Breast epithelium (tissue), 4 donors: Measurements from ENCODE around the gene DNAI2. TPM values are rescaled to one million over a fixed set of nuclear protein-coding genes. Genes with fewer than 3 reads are reported as not detected.
"Not testable (repeated sequence)": the region's sequence is repeated elsewhere in the genome, so short reads cannot be mapped to it uniquely, and the experiment has no call there.

ENCODE experiments used
- DNase-seq, 2 donors: peaks; one replicate each; pipeline ENCODE4 v3.0.0-alpha.2; 2019; ENCODE audit warnings: low spot score in 2 of 2
- H3K27ac ChIP-seq, 2 donors: fragments of 200-600 bp; sonication (generic) in 1 of 2; one replicate each; pipeline ENCODE4 v1.5.1; 2016 to 2019; ENCODE audit warnings: mild to moderate bottlenecking in 1 of 2
- H3K27me3 ChIP-seq, 2 donors: fragments of 200-600 bp; sonication (generic) in 1 of 2; one replicate each; pipeline versions ENCODE4 v1.5.1 to v1.6.0; 2017 to 2019; ENCODE audit warnings: control low read depth in 1 of 2, mild to moderate bottlenecking in 1 of 2
- H3K36me3 ChIP-seq: fragments of 200-600 bp; one replicate; pipeline ENCODE4 v1.5.1; 2019
- H3K4me1 ChIP-seq, 2 donors: fragments of 200-600 bp; sonication (generic); one replicate each; pipeline ENCODE4 v1.5.1; 2016 to 2019; ENCODE audit warnings: control low read depth in 1 of 2
- H3K4me3 ChIP-seq, 3 donors: fragments of 200-600 bp; sonication (generic); 1 replicate in 2 of 3; 2 replicates in 1 of 3; pipeline ENCODE4 v1.5.1; 2016 to 2019; ENCODE audit warnings: mild to moderate bottlenecking in 3 of 3, moderate library complexity in 2 of 3
- H3K9me3 ChIP-seq, 2 donors: fragments of 200-600 bp; sonication (generic) in 1 of 2; one replicate each; pipeline ENCODE4 v1.5.1; 2016 to 2019; ENCODE audit warnings: control low read depth in 1 of 2
- POLR2A ChIP-seq: fragments of 450-650 bp; IDR thresholded peaks from one replicate; pipeline ENCODE4 v1.6.1; 2016; ENCODE audit warnings: antibody characterized with exemption, mild to moderate bottlenecking, moderate library complexity
- POLR2AphosphoS5 ChIP-seq, 3 donors: sonication (generic); formaldehyde crosslinking; IDR thresholded peaks; one replicate each; pipeline ENCODE4 v1.6.1; 2017; ENCODE audit warnings: antibody characterized with exemption in 3 of 3
- intact Hi-C: fragments of 100-400 bp; cut with DNase I; formaldehyde crosslinking; loops from one replicate; pipeline ENCODE4 v1.15.1; 2023; ENCODE audit warnings: low total_unique reads
- total RNA-seq, 3 donors: library from RNA; depleted of rRNA; stranded (reverse); fragments of >200 nt; gene quantifications; one replicate each; pipeline ENCODE4 v1.1.0, GENCODE V29; 2016
- TF ChIP-seq, protein P1 (sequence below), 3 donors: fragments of 450-650 bp; IDR thresholded peaks; one replicate each; pipeline ENCODE4 v1.5.1; 2016 to 2017; ENCODE audit warnings: antibody characterized with exemption in 3 of 3, mild to moderate bottlenecking in 3 of 3, moderate library complexity in 3 of 3

The DNAI2 gene
- total RNA-seq, 3 donors from 2014 or later = not detected

DNA sequence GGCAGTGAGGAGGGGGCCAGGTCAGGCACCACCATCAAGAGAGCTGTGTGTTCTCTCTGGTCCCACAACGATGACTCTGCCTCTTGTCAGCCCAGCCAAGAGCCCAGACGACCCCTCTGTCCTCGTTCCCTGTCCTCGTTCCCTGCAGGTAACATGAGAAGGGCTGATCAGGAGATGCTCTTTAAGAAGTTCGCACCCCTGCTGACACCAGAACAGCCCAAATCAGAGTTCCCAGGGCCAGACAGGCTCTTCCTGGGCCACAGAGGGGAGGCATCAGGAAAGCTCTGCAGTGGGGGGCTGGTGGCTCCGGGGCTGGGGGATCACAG lies 13.5 kb upstream of the DNAI2 start:
- no peaks in the 10 kb centered on the region for H3K36me3 ChIP-seq
- no peak overlapping the region for H3K4me3 ChIP-seq
- intact Hi-C loops = no loop called here
- H3K27me3 ChIP-seq = no peaks in the 10 kb centered on the region
- TF ChIP-seq, protein P1, sequence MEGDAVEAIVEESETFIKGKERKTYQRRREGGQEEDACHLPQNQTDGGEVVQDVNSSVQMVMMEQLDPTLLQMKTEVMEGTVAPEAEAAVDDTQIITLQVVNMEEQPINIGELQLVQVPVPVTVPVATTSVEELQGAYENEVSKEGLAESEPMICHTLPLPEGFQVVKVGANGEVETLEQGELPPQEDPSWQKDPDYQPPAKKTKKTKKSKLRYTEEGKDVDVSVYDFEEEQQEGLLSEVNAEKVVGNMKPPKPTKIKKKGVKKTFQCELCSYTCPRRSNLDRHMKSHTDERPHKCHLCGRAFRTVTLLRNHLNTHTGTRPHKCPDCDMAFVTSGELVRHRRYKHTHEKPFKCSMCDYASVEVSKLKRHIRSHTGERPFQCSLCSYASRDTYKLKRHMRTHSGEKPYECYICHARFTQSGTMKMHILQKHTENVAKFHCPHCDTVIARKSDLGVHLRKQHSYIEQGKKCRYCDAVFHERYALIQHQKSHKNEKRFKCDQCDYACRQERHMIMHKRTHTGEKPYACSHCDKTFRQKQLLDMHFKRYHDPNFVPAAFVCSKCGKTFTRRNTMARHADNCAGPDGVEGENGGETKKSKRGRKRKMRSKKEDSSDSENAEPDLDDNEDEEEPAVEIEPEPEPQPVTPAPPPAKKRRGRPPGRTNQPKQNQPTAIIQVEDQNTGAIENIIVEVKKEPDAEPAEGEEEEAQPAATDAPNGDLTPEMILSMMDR (IDR thresholded peaks at IDR 0.05) = no peak
- no peak for TF ChIP-seq POLR2AphosphoS5 (IDR thresholded peaks at IDR 0.05)
- no peak for TF ChIP-seq POLR2A
- H3K4me1 ChIP-seq = no peaks in the 10 kb centered on the region
- no peak overlapping the region for H3K27ac ChIP-seq
- no peaks in the 10 kb centered on the region for H3K9me3 ChIP-seq
- DNase-seq = no peak

DNA sequence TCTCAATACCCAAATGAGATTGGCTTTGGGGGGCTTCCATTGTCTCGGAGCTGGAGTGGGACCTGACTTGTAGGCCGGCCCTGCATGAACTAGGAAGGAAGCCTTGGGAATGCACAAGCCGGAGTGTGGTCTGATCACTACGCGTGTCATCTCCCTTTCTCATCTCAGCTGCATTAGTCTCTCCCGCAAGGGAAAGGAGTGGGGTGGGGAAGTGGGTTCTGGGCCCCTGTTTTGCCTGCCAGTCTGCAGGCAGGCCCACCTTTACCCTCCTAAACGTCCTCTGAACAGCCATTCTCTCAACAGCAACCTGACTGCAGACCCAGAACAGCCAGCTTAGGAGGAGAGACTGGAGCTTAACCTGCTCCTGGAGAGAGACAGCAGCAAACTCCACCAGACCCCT lies 11.4 kb upstream of the DNAI2 start:
- no peaks in the 10 kb centered on the region for H3K36me3 ChIP-seq
- H3K27me3 ChIP-seq = no peaks in the 10 kb centered on the region
- no peaks in the 10 kb centered on the region for H3K9me3 ChIP-seq
- DNase-seq = no peak
- TF ChIP-seq, protein P1 (IDR thresholded peaks at IDR 0.05) = no peak
- TF ChIP-seq POLR2A = no peak
- TF ChIP-seq POLR2AphosphoS5 (IDR thresholded peaks at IDR 0.05) = no peak
- H3K4me1 ChIP-seq = no peaks in the 10 kb centered on the region
- no peak overlapping the region for H3K27ac ChIP-seq
- no peak overlapping the region for H3K4me3 ChIP-seq
- intact Hi-C loops = no loop called here

DNA sequence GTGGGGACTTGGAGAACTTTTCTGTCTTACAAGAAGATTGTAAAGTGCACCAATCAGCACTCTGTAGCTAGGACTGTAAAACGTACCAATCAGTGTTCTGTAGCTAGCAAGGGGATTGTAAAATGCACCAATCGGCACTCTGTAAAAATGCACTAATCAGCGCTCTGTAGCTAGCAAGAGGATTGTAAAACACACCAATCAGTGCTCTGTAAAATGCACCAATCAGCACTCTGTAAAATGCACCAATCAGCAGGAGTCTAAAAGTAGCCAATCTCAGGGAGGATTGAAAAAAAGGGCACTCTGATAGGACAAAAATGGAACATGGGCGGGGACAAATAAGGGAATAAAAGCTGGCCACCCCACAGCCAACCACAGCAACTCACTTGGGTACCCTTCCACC lies 7.0 kb upstream of the DNAI2 start:
- DNase-seq, H3K9me3 ChIP-seq, H3K36me3 ChIP-seq, H3K27ac ChIP-seq, H3K4me1 ChIP-seq, H3K27me3 ChIP-seq, intact Hi-C loops, H3K4me3 ChIP-seq: not testable (repeated sequence)

DNA sequence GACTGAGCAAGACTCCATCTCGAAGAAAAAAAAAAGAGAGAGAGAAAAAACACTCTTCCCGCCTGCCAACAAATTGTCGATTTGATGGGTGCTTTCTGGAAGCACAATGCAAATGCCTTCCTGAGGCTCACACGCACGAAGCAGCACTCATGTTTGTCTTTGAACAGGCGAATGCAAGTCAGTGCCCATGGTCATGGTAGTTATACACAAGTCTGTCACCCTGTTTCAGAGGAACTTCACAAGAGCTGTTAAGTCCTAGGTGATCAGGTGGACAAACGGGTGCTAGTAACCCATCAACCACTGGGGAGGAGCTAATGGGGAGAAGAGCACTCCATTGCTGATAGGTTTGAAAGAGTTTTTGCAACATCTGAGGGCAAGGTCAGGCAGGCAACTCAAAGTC lies 6.5 kb upstream of the DNAI2 start:
- no peak for TF ChIP-seq POLR2A
- TF ChIP-seq, protein P1 (IDR thresholded peaks at IDR 0.05) = no peak
- no peak for TF ChIP-seq POLR2AphosphoS5 (IDR thresholded peaks at IDR 0.05)
- no peak for DNase-seq

DNA sequence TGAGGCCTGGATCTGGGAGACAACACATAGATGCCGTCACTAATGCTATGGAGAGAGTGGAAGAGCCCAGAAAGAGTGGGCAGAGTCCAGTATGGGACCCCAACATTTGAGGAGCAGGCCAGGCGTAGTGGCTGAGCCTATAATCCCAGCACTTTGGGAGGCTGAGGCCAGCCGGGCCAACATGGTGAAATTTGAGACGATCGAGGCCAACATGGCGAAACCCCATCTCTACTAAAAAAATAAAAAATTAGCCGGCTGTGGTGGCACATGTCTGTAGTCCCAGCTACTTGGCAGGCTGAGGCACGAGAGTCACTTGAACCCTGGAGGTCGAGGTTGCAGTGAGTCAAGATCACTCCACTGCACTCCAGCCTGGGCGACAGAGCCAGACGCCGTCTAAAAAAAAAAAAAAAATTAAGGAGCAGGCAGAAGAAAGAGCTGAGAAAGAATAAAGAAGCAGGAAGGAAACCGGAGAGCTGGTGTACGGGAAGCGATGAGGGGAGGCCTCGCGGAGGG lies 6.0 kb upstream of the DNAI2 start:
- H3K27ac ChIP-seq = no peak overlapping the region
- TF ChIP-seq POLR2AphosphoS5 (IDR thresholded peaks at IDR 0.05) (no peak), POLR2A (no peak)
- TF ChIP-seq, protein P1 (IDR thresholded peaks at IDR 0.05) = no peak
- intact Hi-C loops = no loop called here
- no peak for DNase-seq
- no peaks in the 10 kb centered on the region for H3K36me3 ChIP-seq
- no peak overlapping the region for H3K4me3 ChIP-seq
- H3K9me3 ChIP-seq = no peaks in the 10 kb centered on the region
- H3K27me3 ChIP-seq = no peaks in the 10 kb centered on the region
- no peaks in the 10 kb centered on the region for H3K4me1 ChIP-seq

More for the DNA sequence above, 6.5 kb upstream of the DNAI2 start:
- Histone ChIP-seq H3K27ac (no peak overlapping the region), H3K4me3 (no peak overlapping the region), H3K36me3 (no peaks in the 10 kb centered on the region), H3K9me3 (no peaks in the 10 kb centered on the region), H3K4me1 (no peaks in the 10 kb centered on the region), H3K27me3 (no peaks in the 10 kb centered on the region)
- intact Hi-C loops = no loop called here

DNA sequence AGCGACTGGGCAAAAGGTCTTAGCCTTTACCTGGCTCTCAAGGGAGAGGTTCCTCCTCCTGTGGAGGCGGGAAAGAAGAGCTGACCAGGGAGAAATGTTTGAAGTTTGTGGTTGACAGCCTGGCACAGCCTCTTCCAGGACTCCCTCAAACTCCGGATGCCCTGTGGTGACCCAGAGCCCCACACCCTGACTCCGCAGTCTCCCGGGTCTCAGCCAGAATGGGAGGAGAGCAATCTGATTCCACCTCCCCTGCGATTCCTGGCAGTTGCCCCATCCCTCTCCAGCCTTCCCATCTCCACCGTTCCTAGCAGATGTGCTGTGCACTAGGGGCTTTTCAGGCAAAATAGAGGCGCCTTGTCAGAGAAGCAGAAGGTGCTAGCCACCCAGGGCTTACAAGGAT lies 5.5 kb upstream of the DNAI2 start:
- DNase-seq = no peak
- Histone ChIP-seq H3K36me3 (no peaks in the 10 kb centered on the region), H3K4me1 (no peaks in the 10 kb centered on the region), H3K4me3 (no peak overlapping the region), H3K27me3 (no peaks in the 10 kb centered on the region), H3K9me3 (no peaks in the 10 kb centered on the region), H3K27ac (no peak overlapping the region)
- TF ChIP-seq, protein P1 (IDR thresholded peaks at IDR 0.05) = no peak
- intact Hi-C loops = no loop called here
